NCI-H524 (cell line): Measurements from ENCODE around the gene MEGF9.
"Not testable (repeated sequence)": the region's sequence is repeated elsewhere in the genome, so short reads cannot be mapped to it uniquely, and the experiment has no call there.

ENCODE experiments used
- DNase-seq, 2 experiments: peaks; one replicate each; lab custom pipeline; 2025; lab: John Stamatoyannopoulos, UW

MEGF9 gene

GRCh38 chr9:120714088-120714845 is at the start of gene MEGF9:
TSS of gene MEGF9 (minus strand) at chr9:120714470. CDS start at chr9:120714358, 112 bp downstream.
- DNase-seq = peak; percentile 97 to 98

- no peak for DNase-seq
These were observed 46.7 kb upstream of the MEGF9 start for GRCh38 chr9:120761006-120761405.

- DNase-seq = no peak
These were observed 45.6 kb upstream of the MEGF9 start for GRCh38 chr9:120759755-120760400.

GRCh38 chr9:120758544-120758943 is 44.3 kb upstream of the MEGF9 start:
- DNase-seq = no peak

GRCh38 chr9:120757026-120757913 is 43.0 kb upstream of the MEGF9 start:
- DNase-seq = no peak

- no peak for DNase-seq
These were observed 42.3 kb upstream of the MEGF9 start for GRCh38 chr9:120756531-120756930.

- peak; percentile 28 to 71 for DNase-seq
These were observed 41.7 kb upstream of the MEGF9 start for GRCh38 chr9:120755810-120756434.

- no peak for DNase-seq
These were observed 40.8 kb upstream of the MEGF9 start for GRCh38 chr9:120755044-120755443.

- no peak for DNase-seq
These were observed 36.2 kb upstream of the MEGF9 start for GRCh38 chr9:120750421-120750820.

- not testable (repeated sequence) for DNase-seq
These were observed 32.1 kb upstream of the MEGF9 start for GRCh38 chr9:120746366-120746765.

- no peak for DNase-seq
These were observed 31.0 kb upstream of the MEGF9 start for GRCh38 chr9:120745278-120745677.

- peak; percentile 23 to 78 for DNase-seq
These were observed 28.7 kb upstream of the MEGF9 start for GRCh38 chr9:120742951-120743416.

- no peak for DNase-seq
These were observed 27.4 kb upstream of the MEGF9 start for GRCh38 chr9:120741701-120742100.

- no peak for DNase-seq
These were observed 26.9 kb upstream of the MEGF9 start for GRCh38 chr9:120741191-120741590.

GRCh38 chr9:120740132-120740531 is 25.9 kb upstream of the MEGF9 start:
- DNase-seq = no peak

- DNase-seq = no peak
These were observed 23.3 kb upstream of the MEGF9 start for GRCh38 chr9:120737416-120738165.

GRCh38 chr9:120736881-120737280 is 22.6 kb upstream of the MEGF9 start:
- no peak for DNase-seq

- no peak for DNase-seq
These were observed 21.3 kb upstream of the MEGF9 start for GRCh38 chr9:120735415-120736126.

- no peak for DNase-seq
These were observed 20.5 kb upstream of the MEGF9 start for GRCh38 chr9:120734607-120735410.

- DNase-seq = no peak
These were observed 18.9 kb upstream of the MEGF9 start for GRCh38 chr9:120733190-120733589.
